GM06990 (cell line): ENCODE results near the gene ATP11A.
"Not testable (repeated sequence)": the region's sequence is repeated elsewhere in the genome, so short reads cannot be mapped to it uniquely, and the experiment has no call there.

ENCODE experiments used
- DNase-seq: peaks from one replicate; pipeline ENCODE4 v3.0.0-alpha.2; 2011; ENCODE audit not compliant: insufficient read length; ENCODE audit errors: extremely low read depth
- H3K27me3 ChIP-seq: replicated peaks from 2 replicates; pipeline ENCODE4 v1.6.0; 2011; ENCODE audit warnings: low read length; ENCODE audit not compliant: control insufficient read depth, insufficient read depth
- H3K36me3 ChIP-seq: 2 replicates; pipeline ENCODE4 v1.5.1; 2011; ENCODE audit warnings: low read length; ENCODE audit not compliant: control insufficient read depth, insufficient read depth
- H3K4me3 ChIP-seq: replicated peaks from 2 replicates; pipeline ENCODE4 v1.5.1; 2011; ENCODE audit warnings: low read depth, mild to moderate bottlenecking, control low read depth, low read length
- TF ChIP-seq, protein P1 (sequence below): IDR thresholded peaks from 2 replicates; pipeline ENCODE4 v1.5.1; 2011; ENCODE audit warnings: low read length, control low read depth, mild to moderate bottlenecking, inconsistent platforms; ENCODE audit not compliant: insufficient read depth, poor library complexity, severe bottlenecking

ATP11A gene

DNA sequence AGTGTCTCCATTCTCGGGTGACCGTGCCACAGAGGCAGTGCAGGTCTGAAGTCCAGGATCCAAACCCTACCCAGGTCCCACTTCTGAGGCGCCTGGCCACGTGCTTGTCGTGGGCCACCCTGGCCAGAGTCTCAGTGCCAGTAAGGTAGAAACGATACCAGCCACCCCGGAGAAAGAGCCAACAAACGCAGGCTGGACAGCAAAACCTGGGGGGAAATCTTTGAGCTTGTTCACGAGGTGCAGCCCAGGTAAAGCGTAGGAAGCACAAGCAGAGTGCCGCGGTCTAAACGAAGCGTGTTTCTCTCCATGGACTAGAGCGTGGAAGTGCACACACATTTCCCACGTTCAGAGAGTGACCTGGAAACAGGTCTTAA, 95.6 kb downstream of the ATP11A start:
- TF ChIP-seq, protein P1, sequence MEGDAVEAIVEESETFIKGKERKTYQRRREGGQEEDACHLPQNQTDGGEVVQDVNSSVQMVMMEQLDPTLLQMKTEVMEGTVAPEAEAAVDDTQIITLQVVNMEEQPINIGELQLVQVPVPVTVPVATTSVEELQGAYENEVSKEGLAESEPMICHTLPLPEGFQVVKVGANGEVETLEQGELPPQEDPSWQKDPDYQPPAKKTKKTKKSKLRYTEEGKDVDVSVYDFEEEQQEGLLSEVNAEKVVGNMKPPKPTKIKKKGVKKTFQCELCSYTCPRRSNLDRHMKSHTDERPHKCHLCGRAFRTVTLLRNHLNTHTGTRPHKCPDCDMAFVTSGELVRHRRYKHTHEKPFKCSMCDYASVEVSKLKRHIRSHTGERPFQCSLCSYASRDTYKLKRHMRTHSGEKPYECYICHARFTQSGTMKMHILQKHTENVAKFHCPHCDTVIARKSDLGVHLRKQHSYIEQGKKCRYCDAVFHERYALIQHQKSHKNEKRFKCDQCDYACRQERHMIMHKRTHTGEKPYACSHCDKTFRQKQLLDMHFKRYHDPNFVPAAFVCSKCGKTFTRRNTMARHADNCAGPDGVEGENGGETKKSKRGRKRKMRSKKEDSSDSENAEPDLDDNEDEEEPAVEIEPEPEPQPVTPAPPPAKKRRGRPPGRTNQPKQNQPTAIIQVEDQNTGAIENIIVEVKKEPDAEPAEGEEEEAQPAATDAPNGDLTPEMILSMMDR, result no peak
- DNase-seq, result no peak
- H3K36me3 ChIP-seq, result peaks cover 6% of the 10 kb centered on the region

GRCh38 chr13:112786810-112787209, 97.0 kb downstream of the ATP11A start:
- H3K36me3 ChIP-seq, H3K4me3 ChIP-seq, DNase-seq, H3K27me3 ChIP-seq: not testable (repeated sequence)

More for the DNA sequence above, 95.6 kb downstream of the ATP11A start:
- no peaks in the 10 kb centered on the region for H3K27me3 ChIP-seq
- H3K4me3 ChIP-seq, result no peak overlapping the region

DNA sequence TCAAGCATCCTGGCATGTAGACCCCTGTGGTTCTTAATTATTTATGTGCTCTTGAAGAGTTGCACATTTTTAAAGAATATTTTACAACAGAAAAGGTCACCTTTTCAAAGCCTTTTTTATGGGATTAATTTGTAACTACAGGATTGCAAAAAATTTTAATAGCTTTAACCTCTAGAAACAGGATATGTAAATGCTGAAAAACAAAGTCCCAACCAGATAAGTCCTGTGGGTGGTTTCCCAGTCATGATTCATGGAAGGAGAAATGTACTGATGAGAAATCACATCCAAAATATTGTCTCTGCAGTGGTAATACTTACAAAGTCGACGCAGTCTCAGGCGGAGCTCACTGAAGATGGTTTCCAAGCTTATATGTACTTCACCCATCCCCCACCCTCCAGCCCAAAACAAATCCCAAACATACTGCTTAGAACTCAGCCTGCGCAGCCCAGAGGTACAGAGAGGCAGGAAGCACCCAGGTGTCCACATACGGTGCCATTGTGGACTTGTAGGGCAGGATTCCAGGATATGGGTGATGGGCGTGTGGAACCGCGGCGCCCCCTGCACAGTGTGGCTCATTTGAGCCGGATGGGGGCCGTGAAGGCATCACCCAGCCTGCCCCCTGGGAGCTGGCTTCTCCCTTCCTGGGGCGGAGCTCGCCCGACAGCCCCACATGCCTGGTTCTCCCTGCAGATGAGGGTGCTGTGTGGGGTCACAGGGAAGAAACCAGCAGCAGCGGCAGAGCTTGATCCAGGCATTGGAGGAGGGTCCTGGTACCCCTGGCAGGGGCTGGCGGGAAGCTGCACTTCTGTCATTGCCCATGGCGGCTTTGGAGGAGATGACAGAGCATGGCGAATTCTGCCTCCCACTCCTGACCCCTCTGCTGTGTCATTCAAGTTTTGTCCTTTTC, 101.2 kb downstream of the ATP11A start:
- DNase-seq, result no peak
- TF ChIP-seq, protein P1, result no peak
- H3K36me3 ChIP-seq, result peaks cover 4% of the 10 kb centered on the region
- H3K27me3 ChIP-seq, result no peaks in the 10 kb centered on the region
- H3K4me3 ChIP-seq, result no peak overlapping the region

DNA sequence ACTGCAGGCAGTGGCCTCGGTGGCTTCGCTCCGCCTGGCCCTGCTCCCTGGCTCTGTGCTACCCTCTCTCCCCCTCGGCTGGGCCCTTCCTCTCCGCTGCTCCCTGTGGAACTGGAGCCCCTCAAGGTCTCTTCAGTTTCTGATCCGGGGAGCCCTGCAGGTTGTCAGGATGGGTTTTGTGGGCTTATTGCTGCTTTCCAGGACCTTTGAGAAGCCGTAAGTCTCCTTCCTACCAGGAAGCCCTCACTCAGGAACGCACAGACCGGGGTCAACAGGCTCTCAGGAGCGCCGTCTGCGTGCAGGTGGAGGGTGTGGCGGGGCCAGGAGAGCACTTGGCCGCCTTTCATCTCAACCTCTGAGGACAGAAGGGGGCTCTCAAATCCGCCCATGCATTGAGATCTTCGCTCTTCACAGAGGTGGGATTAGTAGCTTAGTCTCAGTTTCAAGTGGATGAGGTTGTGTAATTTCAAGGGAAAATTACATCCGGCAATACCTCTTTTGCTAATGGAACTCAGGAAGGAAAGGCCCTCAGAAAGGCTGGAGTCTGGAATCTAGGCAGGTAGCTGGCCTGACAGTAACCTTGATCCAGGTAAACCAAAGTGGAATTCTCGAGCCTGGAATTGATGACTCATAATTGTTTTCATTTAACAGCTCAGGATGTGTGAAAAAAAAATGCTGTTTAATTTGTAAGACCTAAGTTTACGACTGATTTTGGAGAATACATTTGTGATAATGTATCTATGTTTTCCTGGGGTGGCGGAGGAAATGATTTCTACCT, 102.0 kb downstream of the ATP11A start:
- H3K36me3 ChIP-seq, result peaks cover 4% of the 10 kb centered on the region
- no peak overlapping the region for H3K4me3 ChIP-seq
- no peaks in the 10 kb centered on the region for H3K27me3 ChIP-seq
- TF ChIP-seq, protein P1, result no peak
- no peak for DNase-seq

- Histone ChIP-seq H3K4me3 (no peak overlapping the region), H3K27me3 (no peaks in the 10 kb centered on the region), H3K36me3 (peaks cover 4% of the 10 kb centered on the region)
- TF ChIP-seq, protein P1, result no peak
- no peak for DNase-seq
Observed at GRCh38 chr13:112792511-112792910, 102.7 kb downstream of the ATP11A start.
